Liver (tissue), 9 donors: ENCODE measurements around the gene HSPB9. TPM values are rescaled to one million over a fixed set of nuclear protein-coding genes. Genes with fewer than 3 reads are reported as not detected.
"Not testable (repeated sequence)": the region's sequence is repeated elsewhere in the genome, so short reads cannot be mapped to it uniquely, and the experiment has no call there.

Experiments
- DNase-seq: peaks from one replicate; pipeline ENCODE4 v3.0.0-alpha.2; 2017; ENCODE audit warnings: low spot score
- H3K27ac ChIP-seq, 2 donors: one replicate each; pipeline ENCODE4 v1.7.0; 2013; ENCODE audit warnings: inconsistent platforms in 2 of 2, low read length in 2 of 2, control low read depth in 1 of 2, low read depth in 1 of 2, mild to moderate bottlenecking in 1 of 2
- H3K27me3 ChIP-seq, 4 donors: one replicate each; pipeline versions ENCODE4 v1.6.1 to v1.7.0; 2013; ENCODE audit warnings: low read length in 3 of 4, inconsistent platforms in 1 of 4, mild to moderate bottlenecking in 1 of 4, moderate library complexity in 1 of 4; ENCODE audit not compliant: control insufficient read depth in 4 of 4, insufficient read depth in 4 of 4
- H3K36me3 ChIP-seq, 4 donors: one replicate each; pipeline versions ENCODE4 v1.6.1 to v1.7.0; 2013; ENCODE audit warnings: low read length in 3 of 4, mild to moderate bottlenecking in 3 of 4, low read depth in 1 of 4, moderate library complexity in 1 of 4; ENCODE audit not compliant: control insufficient read depth in 4 of 4, insufficient read depth in 3 of 4
- H3K4me1 ChIP-seq, 4 donors: one replicate each; pipeline versions ENCODE4 v1.6.1 to v1.7.0; 2013; ENCODE audit warnings: low read length in 3 of 4, mild to moderate bottlenecking in 3 of 4, moderate library complexity in 1 of 4; ENCODE audit not compliant: control insufficient read depth in 4 of 4, insufficient read depth in 4 of 4
- H3K4me3 ChIP-seq, 3 donors: one replicate each; pipeline versions ENCODE4 v1.6.1 to v1.7.0; 2013; ENCODE audit warnings: low read length in 3 of 3, control low read depth in 1 of 3, low read depth in 1 of 3, mild to moderate bottlenecking in 1 of 3
- H3K9ac ChIP-seq, 2 donors: one replicate each; pipeline ENCODE4 v1.7.0; 2013; ENCODE audit warnings: low read length in 2 of 2, mild to moderate bottlenecking in 2 of 2, moderate library complexity in 2 of 2, control low read depth in 1 of 2, low read depth in 1 of 2
- H3K9me3 ChIP-seq, 4 donors: one replicate each; pipeline versions ENCODE4 v1.6.1 to v1.7.0; 2013; ENCODE audit warnings: low read length in 3 of 4; ENCODE audit not compliant: control insufficient read depth in 4 of 4
- ATF3 ChIP-seq: IDR thresholded peaks from 2 replicates; pipeline ENCODE4 v1.6.1; 2016; ENCODE audit warnings: antibody characterized with exemption
- CTCF ChIP-seq: fragments of 150-350 bp; IDR thresholded peaks from 2 replicates; pipeline ENCODE4 v1.5.1; 2017; ENCODE audit warnings: improper control_type of control experiment, low read depth, low read length; ENCODE audit not compliant: missing input control
- EGR1 ChIP-seq, 2 donors: IDR thresholded peaks; 2 replicates each; pipeline ENCODE4 v1.6.1; 2016 to 2018; ENCODE audit warnings: antibody characterized with exemption in 2 of 2, low read depth in 2 of 2
- FOXA1 ChIP-seq: IDR thresholded peaks from 2 replicates; pipeline ENCODE4 v1.6.1; 2016; ENCODE audit warnings: antibody characterized with exemption
- FOXA2 ChIP-seq: IDR thresholded peaks from 2 replicates; pipeline ENCODE4 v1.6.1; 2016; ENCODE audit warnings: antibody characterized with exemption
- GABPA ChIP-seq, 2 donors: IDR thresholded peaks in 1 of 2; conservative IDR thresholded peaks in 1 of 2; 2 replicates each; pipeline ENCODE4 v1.6.1; 2016; ENCODE audit warnings: antibody characterized with exemption in 2 of 2, mild to moderate bottlenecking in 1 of 2, moderate library complexity in 1 of 2
- HNF4A ChIP-seq, 2 donors: conservative IDR thresholded peaks; 2 replicates each; pipeline ENCODE4 v1.6.1; 2016; ENCODE audit warnings: antibody characterized with exemption in 2 of 2, mild to moderate bottlenecking in 2 of 2
- HNF4G ChIP-seq: IDR thresholded peaks from 2 replicates; pipeline ENCODE4 v1.6.1; 2016; ENCODE audit warnings: antibody characterized with exemption
- JUND ChIP-seq, 2 donors: IDR thresholded peaks; 2 replicates each; pipeline ENCODE4 v1.6.1; 2016; ENCODE audit warnings: antibody characterized with exemption in 2 of 2
- MAX ChIP-seq: IDR thresholded peaks from 2 replicates; pipeline ENCODE4 v1.6.1; 2016; ENCODE audit warnings: antibody characterized with exemption
- NR2F2 ChIP-seq: IDR thresholded peaks from 2 replicates; pipeline ENCODE4 v1.6.1; 2016; ENCODE audit warnings: antibody characterized with exemption
- RAD21 ChIP-seq, 2 donors: IDR thresholded peaks; 2 replicates each; pipeline ENCODE4 v1.6.1; 2016; ENCODE audit warnings: antibody characterized with exemption in 2 of 2, mild to moderate bottlenecking in 2 of 2
- REST ChIP-seq: IDR thresholded peaks from 2 replicates; pipeline ENCODE4 v1.6.1; 2016; ENCODE audit warnings: antibody characterized with exemption, mild to moderate bottlenecking
- SP1 ChIP-seq: IDR thresholded peaks from 2 replicates; pipeline ENCODE4 v1.6.1; 2018; ENCODE audit warnings: antibody characterized with exemption, mild to moderate bottlenecking
- TAF1 ChIP-seq: conservative IDR thresholded peaks from 2 replicates; pipeline ENCODE4 v1.6.1; 2016; ENCODE audit warnings: antibody characterized with exemption, mild to moderate bottlenecking
- YY1 ChIP-seq: IDR thresholded peaks from 2 replicates; pipeline ENCODE4 v1.6.1; 2016; ENCODE audit warnings: antibody characterized with exemption, mild to moderate bottlenecking
- ZBTB33 ChIP-seq: IDR thresholded peaks from 2 replicates; pipeline ENCODE4 v1.6.1; 2016; ENCODE audit warnings: antibody characterized with exemption
- WGBS: extraction: QIAGEN DNeasy Blood & Tissue Kit; methylation state at CpG from one replicate; pipeline ENCODE4 v1.1.7; 2013; 5-methylcytosine and 5-hydroxymethylcytosine counted together
- polyA plus RNA-seq, 2 donors: library from polyadenylated mRNA; stranded (reverse) in 1 of 2; unstranded in 1 of 2; fragments of 200-250 nt in 1 of 2; fragments of >200 nt in 1 of 2; fragmentation: Nextera tagmentation in 1 of 2; extraction: Ambion mirVana in 1 of 2; gene quantifications; one replicate each; pipeline versions ENCODE4 v1.2.1 to v1.2.3, GENCODE V29; 2013 to 2015
- total RNA-seq, 2 donors: library from RNA; depleted of rRNA; stranded (reverse); fragments of >200 nt; gene quantifications; one replicate each; pipeline ENCODE4 v1.2.3, GENCODE V29; 2014
- donor health status: healthy.
- donor health status: healthy.
- donor health status: healthy.
- donor health status: healthy.
- donor health status: healthy.

Gene HSPB9
- total and polyA plus RNA-seq, 4 donors: 0.17 to 4.0 (median 0.56) TPM

- Histone ChIP-seq H3K27ac (peak overlapping the region; percentile 88 to 95), H3K27me3 (no peaks in the 10 kb centered on the region), H3K36me3 (peaks cover 0 to 4% (median 2%) of the 10 kb centered on the region in 4 donors), H3K4me1 (peaks cover 14 to 42% (median 22%) of the 10 kb centered on the region in 4 donors), H3K9ac (no peak overlapping the region), H3K9me3 (no peaks in the 10 kb centered on the region), H3K4me3 (peak overlapping the region in 2 of 3 donors; percentile 35 to 41)
- 83% methylated on average over 3 of the region's 3 CpGs for WGBS
- TF ChIP-seq ATF3 (no peak), FOXA1 (no peak), ZBTB33 (no peak), HNF4G (no peak), JUND (IDR thresholded peaks at IDR 0.05) (no peak), HNF4A (conservative IDR thresholded peaks at IDR 0.05) (no peak), FOXA2 (no peak), EGR1 (IDR thresholded peaks at IDR 0.05; ENCODE audit: low read depth in 2 of 2) (no peak), NR2F2 (no peak)
- no peak for DNase-seq
These were observed 14.0 kb downstream of the HSPB9 start for GRCh38 chr17:42136654-42137051.

- Histone ChIP-seq H3K9me3 (no peaks in the 10 kb centered on the region), H3K9ac (no peak overlapping the region), H3K36me3 (peaks cover 0 to 7% (median 5%) of the 10 kb centered on the region in 4 donors), H3K4me3 (no peak overlapping the region), H3K27ac (no peak overlapping the region), H3K27me3 (no peaks in the 10 kb centered on the region), H3K4me1 (peaks cover 16 to 40% (median 18%) of the 10 kb centered on the region in 4 donors)
- DNase-seq: no peak
- TF ChIP-seq NR2F2 (no peak), YY1 (no peak), CTCF (no peak), REST (no peak), FOXA1 (no peak), SP1 (no peak), HNF4A (conservative IDR thresholded peaks at IDR 0.05) (no peak), GABPA (IDR thresholded peaks at IDR 0.05 in 1 of 2, conservative IDR thresholded peaks at IDR 0.05 in 1 of 2) (no peak), EGR1 (IDR thresholded peaks at IDR 0.05; ENCODE audit: low read depth in 2 of 2) (no peak), RAD21 (IDR thresholded peaks at IDR 0.05) (no peak), MAX (no peak), HNF4G (no peak), TAF1 (no peak), ATF3 (no peak)
- WGBS: 82% methylated on average over 7 of the region's 7 CpGs
These were observed 16.3 kb downstream of the HSPB9 start for GRCh38 chr17:42138749-42139492.

GRCh38 chr17:42140690-42141089 is 18.1 kb downstream of the HSPB9 start:
- DNase-seq, H3K27ac ChIP-seq, H3K27me3 ChIP-seq, H3K9me3 ChIP-seq, H3K9ac ChIP-seq, H3K4me3 ChIP-seq: not testable (repeated sequence)
- Histone ChIP-seq H3K36me3 (peaks cover 5 to 10% (median 6%) of the 10 kb centered on the region in 4 donors), H3K4me1 (peaks cover 9 to 25% (median 13%) of the 10 kb centered on the region in 4 donors)
- 97% methylated on average over 7 of the region's 7 CpGs for WGBS
